Activated CD4-positive, alpha-beta T cell treated with anti-CD3 and anti-CD28 coated beads, Interleukin-2, amount 50 U/mL, for 24 hours (primary cell): ENCODE measurements around the gene PCBD1.

Source experiments
- DNase-seq, 2 donors: peaks; one replicate each; pipeline ENCODE4 v3.0.0-alpha.2; 2020; ENCODE audit warnings: low read depth in 1 of 2, low spot score in 1 of 2

The PCBD1 gene

GRCh38 chr10:70917635-70918034 lies 29.3 kb upstream of the PCBD1 start:
- no peak for DNase-seq

GRCh38 chr10:70917226-70917625 lies 28.9 kb upstream of the PCBD1 start:
- DNase-seq = no peak

GRCh38 chr10:70916241-70916640 lies 27.9 kb upstream of the PCBD1 start:
- no peak for DNase-seq

GRCh38 chr10:70915806-70916205 lies 27.4 kb upstream of the PCBD1 start:
- no peak for DNase-seq

GRCh38 chr10:70915206-70915605 lies 26.8 kb upstream of the PCBD1 start:
- DNase-seq = no peak

- no peak for DNase-seq
Observed at GRCh38 chr10:70914316-70914864, 26.0 kb upstream of the PCBD1 start.

GRCh38 chr10:70913893-70914240 lies 25.5 kb upstream of the PCBD1 start:
- no peak for DNase-seq

GRCh38 chr10:70913191-70913892 lies 25.0 kb upstream of the PCBD1 start:
- no peak for DNase-seq

DNA sequence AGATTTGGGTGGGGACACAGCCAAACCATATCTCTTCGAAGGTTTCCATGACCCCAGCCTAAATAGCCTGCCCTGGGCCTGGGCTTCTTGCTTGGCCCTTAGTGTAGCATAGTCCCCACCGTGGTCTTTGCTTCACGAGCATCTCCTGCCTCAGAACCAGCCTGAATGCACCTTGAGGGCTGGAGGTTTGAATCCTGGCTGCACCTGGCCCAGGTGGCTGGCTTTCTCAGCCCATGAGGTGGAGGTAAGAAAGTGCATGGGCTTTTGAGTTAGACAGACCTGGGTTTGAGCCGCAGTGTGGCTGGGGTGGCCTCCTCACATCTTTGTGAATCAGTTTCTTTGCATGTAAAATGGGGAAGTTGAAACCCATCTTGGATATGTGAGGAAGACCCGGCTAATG lies 24.2 kb upstream of the PCBD1 start:
- no peak for DNase-seq

- no peak for DNase-seq
Observed at GRCh38 chr10:70911386-70911785, 23.0 kb upstream of the PCBD1 start.

DNA sequence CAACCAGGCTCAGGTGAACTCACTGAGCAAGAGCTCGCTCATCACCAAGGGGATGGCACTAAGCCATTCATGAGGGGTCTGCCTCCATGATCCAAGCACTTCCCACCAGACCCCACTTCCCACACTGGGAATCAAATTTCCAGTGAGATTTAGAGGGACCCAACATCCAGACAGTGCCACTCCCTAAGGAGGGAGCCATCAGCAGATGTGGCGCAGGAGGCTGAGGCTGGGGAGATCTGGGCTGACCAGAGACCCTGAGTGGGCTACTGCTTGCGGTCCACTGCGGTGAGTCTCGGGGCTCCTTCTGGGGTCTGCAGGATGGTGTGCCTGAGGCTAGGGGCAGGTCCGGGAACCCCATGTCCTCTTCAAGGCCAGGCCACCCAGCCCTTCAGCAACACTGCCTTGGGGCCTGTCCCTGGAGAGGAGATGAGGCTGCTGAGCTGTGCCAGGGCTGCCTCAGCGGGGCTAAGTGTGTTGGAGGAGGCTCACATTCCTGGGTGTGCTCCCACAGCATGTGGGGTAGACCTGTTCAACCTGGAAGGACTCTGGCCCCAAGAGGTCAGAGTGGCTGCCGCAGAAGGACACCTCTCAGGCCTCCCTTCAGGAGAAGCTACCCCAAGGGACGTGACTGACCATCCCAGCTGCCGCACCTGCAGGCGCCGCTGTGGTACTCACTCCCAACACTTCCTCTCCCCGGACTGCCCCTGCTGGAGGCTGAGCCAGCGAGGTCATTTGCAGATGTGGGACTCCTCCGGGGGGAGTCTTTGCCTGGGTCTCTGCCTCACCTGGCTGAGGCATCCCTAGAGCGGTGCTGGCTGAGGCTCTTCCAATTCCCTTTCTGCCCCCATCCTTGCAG lies 22.3 kb upstream of the PCBD1 start:
- no peak for DNase-seq

GRCh38 chr10:70909326-70909935 lies 21.1 kb upstream of the PCBD1 start:
- no peak for DNase-seq

- DNase-seq = no peak
Observed at GRCh38 chr10:70908406-70909296, 20.3 kb upstream of the PCBD1 start.

GRCh38 chr10:70907637-70908405 lies 19.5 kb upstream of the PCBD1 start:
- DNase-seq = no peak

GRCh38 chr10:70906953-70907636 lies 18.7 kb upstream of the PCBD1 start:
- DNase-seq = no peak

GRCh38 chr10:70906031-70906783 lies 17.8 kb upstream of the PCBD1 start:
- no peak for DNase-seq

GRCh38 chr10:70905071-70906021 lies 17.0 kb upstream of the PCBD1 start:
- DNase-seq = no peak
